AG09319 (cell line): ENCODE data around the gene LOXHD1.

Experiments
- DNase-seq: peaks from one replicate; pipeline ENCODE4 v3.0.0-alpha.2; 2010; ENCODE audit warnings: low read depth; ENCODE audit errors: extremely low read depth
- CTCF ChIP-seq: IDR thresholded peaks from 2 replicates; pipeline ENCODE4 v1.5.1; 2011; ENCODE audit warnings: low read depth, mild to moderate bottlenecking, inconsistent platforms, low read length, moderate library complexity

The LOXHD1 gene

GRCh38 chr18:46531482-46531881 is 125.5 kb downstream of the LOXHD1 start:
- TF ChIP-seq CTCF, result no peak
- no peak for DNase-seq

GRCh38 chr18:46528037-46528436 is 129.0 kb downstream of the LOXHD1 start:
- TF ChIP-seq CTCF, result no peak
- no peak for DNase-seq

GRCh38 chr18:46519870-46520269 is 137.2 kb downstream of the LOXHD1 start:
- no peak for DNase-seq
- TF ChIP-seq CTCF, result no peak

- no peak for TF ChIP-seq CTCF
- DNase-seq, result no peak
Measured at GRCh38 chr18:46518438-46518837, 138.6 kb downstream of the LOXHD1 start.

GRCh38 chr18:46516555-46516954 is 140.5 kb downstream of the LOXHD1 start:
- no peak for TF ChIP-seq CTCF
- DNase-seq, result no peak

- TF ChIP-seq CTCF, result no peak
Measured at GRCh38 chr18:46510386-46510785, 146.6 kb downstream of the LOXHD1 start.

DNA sequence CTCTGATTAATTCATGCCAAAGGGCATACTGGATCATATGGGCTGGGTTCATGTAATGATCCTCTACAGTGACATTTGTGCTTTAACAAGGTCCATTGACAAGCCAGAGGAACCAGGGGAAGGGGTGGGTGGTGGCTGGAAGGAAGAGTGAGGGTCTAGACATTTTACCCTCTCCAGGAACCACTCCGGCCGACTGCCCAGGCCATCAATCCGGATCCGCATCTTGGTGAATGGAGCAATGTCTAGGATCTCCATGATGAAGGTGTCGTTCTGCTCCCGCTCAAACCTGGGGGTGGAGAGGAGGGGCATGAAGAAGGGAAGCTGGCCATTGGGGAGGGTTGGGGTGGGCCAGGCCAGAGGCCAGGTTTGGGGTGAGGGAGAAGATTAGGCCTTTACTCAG is 147.5 kb downstream of the LOXHD1 start:
- no peak for TF ChIP-seq CTCF
- no peak for DNase-seq

More at GRCh38 chr18:46510386-46510785, 146.6 kb downstream of the LOXHD1 start:
- no peak for DNase-seq
